K562 (cell line): ENCODE measurements around the gene UBXN2A. TPM values are rescaled to one million over a fixed set of nuclear protein-coding genes. Genes with fewer than 3 reads are reported as not detected.

Experiments used
- AFF4 ChIP-seq: sonication (generic); formaldehyde crosslinking; IDR thresholded peaks from 2 replicates; pipeline ENCODE4 v1.8.0; 2023; ENCODE audit warnings: mild to moderate bottlenecking, missing genetic modification reagents
- CCNT2 ChIP-seq: IDR thresholded peaks from 2 replicates; pipeline ENCODE4 v1.6.1; 2011; ENCODE audit warnings: borderline replicate concordance, low read depth, mild to moderate bottlenecking, moderate library complexity, mixed read lengths, low read length; ENCODE audit not compliant: insufficient read length; ENCODE audit errors: extremely low read depth
- DACH1 ChIP-seq: fragments of 450-650 bp; IDR thresholded peaks from 2 replicates; pipeline ENCODE4 v1.6.1; 2018; ENCODE audit not compliant: partially characterized antibody
- ELK1 ChIP-seq: sonication (generic); formaldehyde crosslinking; IDR thresholded peaks from 2 replicates; pipeline ENCODE4 v1.8.1; 2022; ENCODE audit warnings: missing genetic modification reagents
- EWSR1 ChIP-seq: fragments of 450-650 bp; IDR thresholded peaks from 2 replicates; pipeline ENCODE4 v1.6.1; 2018; ENCODE audit warnings: borderline replicate concordance, mild to moderate bottlenecking, low read depth, moderate library complexity; ENCODE audit not compliant: partially characterized antibody
- KDM1A ChIP-seq, 2 experiments: fragments of 450-650 bp; IDR thresholded peaks; 2 replicates each; pipeline ENCODE4 v1.6.1; 2016; ENCODE audit warnings: mild to moderate bottlenecking in 2 of 2
- MAFG ChIP-seq: fragments of 450-650 bp; conservative IDR thresholded peaks from 2 replicates; pipeline ENCODE4 v1.6.1; 2016; ENCODE audit warnings: missing genetic modification characterization, missing compliant biosample characterization
- MXI1 ChIP-seq: IDR thresholded peaks from 2 replicates; pipeline ENCODE4 v1.6.1; 2011; ENCODE audit warnings: low read depth, mild to moderate bottlenecking, improper control_type of control experiment, low read length
- NCOA1 ChIP-seq: fragments of 450-650 bp; IDR thresholded peaks from 2 replicates; pipeline ENCODE4 v1.6.1; 2016; ENCODE audit warnings: low read depth
- NFYB ChIP-seq: IDR thresholded peaks from 2 replicates; pipeline ENCODE4 v1.6.1; 2011; ENCODE audit warnings: mild to moderate bottlenecking, moderate library complexity; ENCODE audit not compliant: insufficient read length; ENCODE audit errors: extremely low read depth
- PYGO2 ChIP-seq: fragments of 450-650 bp; IDR thresholded peaks from 2 replicates; pipeline ENCODE4 v1.6.1; 2016; ENCODE audit warnings: mild to moderate bottlenecking, missing genetic modification characterization, moderate library complexity, missing compliant biosample characterization
- RBM17 ChIP-seq: fragments of 200-400 bp; formaldehyde crosslinking; IDR thresholded peaks from 2 replicates; pipeline ENCODE4 v1.6.1; 2017; ENCODE audit warnings: low read depth, mild to moderate bottlenecking, low read length, borderline replicate concordance
- SAP30 ChIP-seq: fragments of 200-600 bp; sonication (generic); IDR thresholded peaks from 2 replicates; pipeline ENCODE4 v1.6.1; 2012; ENCODE audit warnings: borderline replicate concordance, low read depth, mild to moderate bottlenecking, moderate library complexity, low read length, control low read depth, inconsistent platforms; ENCODE audit not compliant: insufficient read depth, poor library complexity, severe bottlenecking
- SMARCE1 ChIP-seq: fragments of 450-650 bp; IDR thresholded peaks from 2 replicates; pipeline ENCODE4 v1.7.1; 2016; ENCODE audit warnings: mild to moderate bottlenecking
- STAG1 ChIP-seq: sonication (generic); formaldehyde crosslinking; IDR thresholded peaks from 2 replicates; pipeline ENCODE4 v1.5.0; 2020; ENCODE audit warnings: missing genetic modification reagents, borderline replicate concordance
- STAT5A ChIP-seq: IDR thresholded peaks from 2 replicates; pipeline ENCODE4 v1.6.1; 2012; ENCODE audit warnings: low read length, inconsistent platforms, borderline replicate concordance
- TCF3 ChIP-seq: sonication (generic); formaldehyde crosslinking; IDR thresholded peaks from 2 replicates; pipeline ENCODE4 v1.4.0; 2020; ENCODE audit warnings: mild to moderate bottlenecking, missing genetic modification reagents
- ZNF239 ChIP-seq: fragments of 250-450 bp; sonication (Bioruptor Pico); IDR thresholded peaks from 2 replicates; pipeline ENCODE4 v1.4.0; 2020; ENCODE audit warnings: mild to moderate bottlenecking
- ZNF274 ChIP-seq: IDR thresholded peaks from 2 replicates; pipeline ENCODE4 v1.6.1; 2011; ENCODE audit warnings: low read depth, mild to moderate bottlenecking, low read length, moderate library complexity, borderline replicate concordance
- ZNF436 ChIP-seq: fragments of 250-450, 450-650 bp; sonication (Bioruptor Pico); formaldehyde crosslinking; IDR thresholded peaks from 2 replicates; pipeline ENCODE4 v1.7.0; 2020; ENCODE audit warnings: mild to moderate bottlenecking
- ZNF76 ChIP-seq: fragments of 250-450 bp; sonication (Bioruptor Pico); IDR thresholded peaks from 2 replicates; pipeline ENCODE4 v1.4.0; 2020; ENCODE audit warnings: mild to moderate bottlenecking, moderate library complexity, borderline replicate concordance
- ZNF79 ChIP-seq: fragments of 250-450 bp; sonication (Bioruptor Pico); IDR thresholded peaks from 2 replicates; pipeline ENCODE4 v1.4.0; 2020; ENCODE audit warnings: low read depth, mild to moderate bottlenecking, moderate library complexity
- polyA plus RNA-seq, 8 experiments: library from polyadenylated mRNA; depleted of rRNA in 4 of 8; stranded (reverse) in 5 of 8; unstranded in 3 of 8; fragments of >200 nt; fragmentation: Nextera tagmentation in 2 of 8; fragmentation: Illumina TruSeq in 1 of 8; extraction: Ambion mirVana in 2 of 8; extraction: Trizol in 1 of 8; gene quantifications; 2 replicates each; pipeline versions ENCODE4 v1.2.1 to v1.2.3, GENCODE V29; 2011 to 2014; ENCODE audit warnings: inconsistent platforms in 1 of 8, missing spikeins in 1 of 8
- total RNA-seq, 7 experiments: library from RNA; depleted of rRNA in 6 of 7; stranded (reverse); fragments of >200 nt in 6 of 7; fragmentation: Illumina TruSeq in 2 of 7; extraction: Trizol in 2 of 7; gene quantifications; 2 replicates each; pipeline versions ENCODE4 v1.2.1 to v1.2.3, GENCODE V29; 2011 to 2021; ENCODE audit warnings: low replicate concordance in 1 of 7

UBXN2A gene
- total and polyA plus RNA-seq, 9 of the 15 experiments (the other 6 are each of a cell fraction or from before 2014, with no cell fraction given): 3.4 to 25.6 (median 16.0) TPM

GRCh38 chr2:24045511-24046508 is 105.5 kb downstream of the UBXN2A start (continued):
- TF ChIP-seq ELK1 (CRISPR knock-in tag) (no peak), NCOA1 (no peak), STAT5A (no peak), STAG1 (CRISPR knock-in tag) (no peak), KDM1A (IDR thresholded peaks at IDR 0.05) (peak in 1 of 2 experiments; percentile 84; a peak in 2 of 4 replicates), RBM17 (no peak), ZNF79 (CRISPR knock-in tag) (no peak), MAFG (tag) (peak; percentile 88), CCNT2 (no peak), ZNF274 (no peak), NFYB (no peak), SAP30 (no peak), DACH1 (no peak), PYGO2 (tag) (no peak), EWSR1 (no peak), AFF4 (CRISPR knock-in tag) (no peak), ZNF239 (CRISPR knock-in tag) (no peak), ZNF436 (no peak), TCF3 (CRISPR knock-in tag) (no peak), SMARCE1 (0 out of 2 replicates have a peak, but pooled peaks have one; percentile 24), ZNF76 (no peak), MXI1 (no peak)
